GM21576 (cell line): Measurements from ENCODE around the gene ZFPM1.
"Not testable (repeated sequence)": the region's sequence is repeated elsewhere in the genome, so short reads cannot be mapped to it uniquely, and the experiment has no call there.

ENCODE experiments used
- ATAC-seq: cut with Tn5 transposase; IDR thresholded peaks from one replicate; pipeline ENCODE4 v1.9.1; 2021; ENCODE audit warnings: mild to moderate bottlenecking, moderate library complexity; ENCODE audit not compliant: unreplicated experiment

The ZFPM1 gene

DNA sequence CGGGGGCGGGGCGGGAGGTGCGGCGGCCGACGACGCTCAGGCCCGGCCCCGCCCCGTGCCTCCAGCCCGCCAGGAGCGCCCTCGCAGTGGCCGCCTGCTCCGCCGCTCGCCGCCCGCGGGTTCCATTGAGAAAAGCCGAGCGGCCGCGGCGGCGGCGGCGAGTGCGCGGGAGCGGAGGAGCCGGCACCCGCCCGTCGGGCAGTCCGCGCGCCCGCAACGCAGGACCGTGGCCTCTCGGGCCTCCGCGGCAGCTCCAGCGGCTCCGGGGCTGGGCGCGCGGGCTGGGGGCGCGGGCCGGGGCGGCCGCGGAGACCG lies at the start of gene ZFPM1:
Gene ZFPM1 (plus strand): TSS at position 64 of the 315 bp plus-strand sequence. CDS start 359 bp downstream, outside the sequence.
- no peak for ATAC-seq

DNA sequence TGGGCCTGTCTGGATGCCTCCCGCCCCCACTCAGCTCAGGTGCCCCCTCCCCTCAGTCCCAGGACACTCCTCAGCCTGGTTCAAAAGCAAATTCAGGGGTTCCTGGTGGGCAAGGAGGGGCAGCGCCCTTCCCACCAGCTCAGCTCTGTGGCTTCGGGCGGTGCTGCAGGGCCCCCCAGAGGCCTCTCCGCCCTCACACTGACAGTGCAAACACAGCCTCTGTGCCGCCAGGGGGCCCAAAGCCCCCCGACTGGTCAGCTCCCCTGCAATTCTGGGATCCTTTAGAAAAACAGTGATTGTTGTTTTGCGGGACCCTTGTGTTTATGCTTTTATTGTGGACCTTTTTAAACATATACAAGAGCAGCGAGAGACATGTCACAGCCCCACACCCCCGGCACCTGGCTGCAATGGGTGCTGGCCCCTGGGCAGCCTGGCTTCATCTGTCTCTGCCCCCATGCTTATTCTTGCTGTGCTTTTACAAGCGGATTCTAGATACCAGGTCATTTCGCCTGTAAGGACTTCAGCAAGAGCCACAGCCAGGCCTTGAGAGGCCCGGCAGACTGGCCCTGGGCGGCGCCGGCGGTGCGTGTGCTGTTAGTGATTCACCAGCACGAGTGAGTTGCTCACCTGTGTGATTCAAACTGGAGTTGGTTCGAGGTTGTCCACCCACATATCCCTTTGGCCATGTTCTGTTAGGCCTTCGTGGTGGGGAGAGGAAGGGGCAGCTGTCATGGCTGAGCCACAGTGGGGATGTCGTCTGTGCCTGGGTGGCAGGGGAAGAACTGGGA lies 49.1 kb upstream of the ZFPM1 start:
- ATAC-seq = no peak

DNA sequence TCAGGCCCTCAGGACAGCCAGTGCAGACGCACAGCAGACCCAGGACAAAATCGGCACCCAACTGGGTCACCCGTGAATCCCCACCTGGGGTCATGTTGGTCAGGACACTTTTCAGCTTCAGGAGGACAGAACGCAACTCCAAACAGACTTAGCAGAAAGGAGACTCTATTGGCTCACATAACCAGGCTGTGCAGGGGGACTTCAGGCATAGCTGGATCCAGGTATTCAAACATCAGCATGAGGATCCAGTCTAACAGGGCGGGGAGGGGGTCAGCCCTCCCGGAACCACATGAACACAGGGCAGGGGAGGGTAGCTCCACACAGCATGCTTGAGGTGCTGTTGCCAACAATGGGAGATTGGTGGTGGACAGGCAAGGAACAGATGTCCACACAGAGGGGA lies 48.3 kb upstream of the ZFPM1 start:
- ATAC-seq = no peak

- no peak for ATAC-seq
Measured at GRCh38 chr16:88405216-88406060, 47.6 kb upstream of the ZFPM1 start.

DNA sequence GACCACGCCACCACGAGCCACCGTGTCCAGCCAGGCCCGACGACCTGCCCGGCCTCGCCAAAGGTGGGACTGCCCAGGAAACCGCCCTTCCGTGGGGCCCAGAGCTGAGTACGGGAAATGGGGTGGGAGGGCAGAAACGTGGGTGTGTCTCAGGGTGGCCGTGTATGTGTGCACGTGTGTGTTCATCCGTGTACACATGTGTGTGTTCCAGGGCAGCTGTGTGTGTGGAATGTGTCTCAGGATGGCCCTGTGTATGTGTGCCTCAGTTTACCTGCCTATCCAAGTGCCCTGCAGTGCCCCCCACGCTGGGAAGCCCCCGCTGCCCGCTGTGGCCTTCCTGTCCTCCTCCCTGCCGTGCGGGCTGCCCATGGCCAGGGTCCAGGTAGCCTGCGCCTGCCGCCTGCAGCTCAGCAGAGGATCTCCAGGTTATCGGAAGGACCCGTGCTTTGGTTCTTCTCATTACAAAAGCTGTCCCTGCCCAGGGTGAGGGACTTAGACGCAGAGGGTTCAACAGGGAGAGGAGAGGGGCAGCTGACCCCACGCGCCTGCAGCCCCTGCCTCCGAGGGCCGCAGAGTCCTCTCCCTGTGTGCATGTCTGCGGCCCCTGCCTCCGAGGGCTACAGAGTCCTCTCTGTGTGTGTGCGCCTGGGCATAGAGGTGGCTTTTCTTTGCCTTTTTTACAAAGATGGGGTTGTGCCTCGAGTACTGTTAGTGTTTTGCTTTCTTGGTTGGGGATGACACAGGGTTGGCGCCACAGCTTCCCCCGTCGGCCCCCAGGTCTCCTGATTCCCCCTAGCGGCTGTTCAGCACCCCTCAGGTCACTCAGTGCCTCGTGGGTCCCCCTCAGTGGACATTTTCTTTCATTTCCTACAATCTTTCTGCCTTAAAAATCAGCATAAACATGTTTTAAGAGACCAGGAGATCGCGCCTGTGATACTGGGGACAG lies 46.7 kb upstream of the ZFPM1 start:
- no peak for ATAC-seq

DNA sequence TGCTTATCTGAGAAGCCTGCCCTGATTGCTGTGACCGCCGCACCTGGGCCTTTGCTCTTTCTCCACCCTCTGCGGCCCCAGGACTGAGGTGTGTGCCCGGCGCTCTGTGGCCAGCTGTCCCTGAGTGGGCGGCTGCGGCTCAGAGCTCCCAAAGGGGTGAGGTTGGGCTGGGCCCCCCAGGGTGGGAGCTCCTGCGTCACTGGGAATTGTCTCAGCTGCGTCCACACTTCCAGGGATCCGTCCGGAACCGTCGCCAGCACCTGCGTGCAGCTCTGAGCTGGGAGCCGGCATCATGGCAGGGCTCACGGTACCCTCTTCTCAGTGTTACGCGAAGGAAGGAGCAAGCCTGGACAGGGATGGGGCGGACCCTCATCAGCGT lies 46.0 kb upstream of the ZFPM1 start:
- no peak for ATAC-seq

- no peak for ATAC-seq
Measured at GRCh38 chr16:88407807-88408206, 45.3 kb upstream of the ZFPM1 start.

GRCh38 chr16:88408561-88409142 lies 44.4 kb upstream of the ZFPM1 start:
- ATAC-seq = no peak

DNA sequence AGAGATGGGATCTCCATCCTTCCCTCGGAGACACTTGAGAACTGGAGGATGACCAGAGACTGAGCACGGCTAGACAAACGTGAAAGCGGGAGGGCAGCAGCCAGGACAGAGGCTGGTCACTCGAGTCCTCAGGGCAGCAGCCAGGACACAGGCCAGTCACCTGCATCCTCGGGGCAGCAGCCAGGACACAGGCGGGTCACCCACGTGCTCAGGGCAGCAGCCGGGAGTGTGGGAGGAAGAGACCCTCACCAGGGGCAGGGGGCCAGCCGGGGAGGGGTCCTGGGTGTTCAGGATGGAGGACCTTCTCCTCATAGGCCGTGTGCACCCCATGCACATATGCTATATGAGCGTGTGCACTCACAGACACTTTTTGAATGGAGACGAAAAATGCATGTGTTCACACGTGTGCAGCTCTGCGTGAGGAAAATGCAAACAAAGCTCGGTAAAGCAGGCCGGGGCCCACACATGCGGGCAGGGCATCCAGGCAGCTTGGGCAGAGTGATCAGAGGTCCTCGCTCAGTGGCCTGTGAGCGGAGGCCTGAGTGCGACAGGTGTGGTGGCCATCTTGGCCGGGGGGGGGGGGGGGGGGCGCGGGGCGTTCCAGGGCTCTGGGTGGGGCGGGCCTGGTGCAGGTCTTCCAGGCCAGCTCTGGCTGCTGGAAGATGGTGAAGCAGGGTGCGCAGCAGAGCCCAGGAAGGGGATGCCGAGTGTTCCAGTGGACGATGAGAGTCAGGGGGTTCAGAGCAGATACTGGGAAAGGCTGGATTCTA lies 43.6 kb upstream of the ZFPM1 start:
- ATAC-seq = no peak

- ATAC-seq = not testable (repeated sequence)
Measured at GRCh38 chr16:88410297-88410968, 42.6 kb upstream of the ZFPM1 start.

DNA sequence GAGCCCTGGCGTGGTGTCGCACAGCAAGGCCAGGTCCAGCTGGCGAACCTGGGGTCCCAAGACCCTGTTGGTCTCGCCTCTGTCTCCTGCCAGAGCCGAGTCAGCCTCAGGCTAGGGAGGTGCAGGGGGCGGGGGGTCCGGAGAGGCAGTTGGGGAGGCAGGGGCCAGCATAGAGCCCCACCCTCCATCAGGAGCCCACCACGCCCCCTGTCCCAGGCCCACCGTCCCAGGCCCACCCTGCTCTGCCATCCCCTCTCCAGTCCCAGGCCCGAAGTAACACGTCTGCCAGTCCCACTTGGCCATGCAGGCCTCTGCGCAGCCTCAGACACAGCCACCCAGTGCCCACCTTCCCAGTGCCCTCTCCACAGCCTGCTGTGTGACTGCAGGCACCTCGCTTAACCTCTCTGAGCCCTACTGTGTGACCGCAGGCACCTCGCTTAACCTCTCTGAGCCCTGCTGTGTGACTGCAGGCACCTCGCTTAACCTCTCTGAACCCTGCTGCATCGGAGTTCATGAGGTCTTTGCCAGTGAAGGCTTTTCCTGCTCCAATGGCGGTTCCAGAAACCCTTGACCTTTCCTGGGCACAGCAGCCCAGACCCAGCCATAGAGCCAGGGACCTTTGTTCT lies 41.0 kb upstream of the ZFPM1 start:
- ATAC-seq = no peak

DNA sequence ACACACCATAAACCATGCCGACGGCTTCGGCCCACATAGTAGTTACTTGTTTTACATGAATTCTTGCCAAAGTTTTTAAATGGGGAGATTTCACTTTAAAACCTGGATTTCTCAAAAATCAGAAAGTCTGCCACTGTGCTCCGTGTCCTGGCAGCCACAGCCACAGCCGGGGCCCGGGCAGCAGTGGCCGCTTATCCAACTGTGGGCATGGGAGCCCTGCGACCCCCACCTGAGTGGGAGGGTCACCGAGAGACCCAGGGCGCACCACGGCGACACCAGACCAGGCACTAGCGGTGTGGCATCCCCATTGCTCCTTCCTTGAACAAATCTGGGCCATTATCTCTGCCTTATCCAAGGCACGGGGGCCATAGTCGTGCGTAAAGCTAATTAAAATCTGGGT lies 40.3 kb upstream of the ZFPM1 start:
- ATAC-seq = no peak

DNA sequence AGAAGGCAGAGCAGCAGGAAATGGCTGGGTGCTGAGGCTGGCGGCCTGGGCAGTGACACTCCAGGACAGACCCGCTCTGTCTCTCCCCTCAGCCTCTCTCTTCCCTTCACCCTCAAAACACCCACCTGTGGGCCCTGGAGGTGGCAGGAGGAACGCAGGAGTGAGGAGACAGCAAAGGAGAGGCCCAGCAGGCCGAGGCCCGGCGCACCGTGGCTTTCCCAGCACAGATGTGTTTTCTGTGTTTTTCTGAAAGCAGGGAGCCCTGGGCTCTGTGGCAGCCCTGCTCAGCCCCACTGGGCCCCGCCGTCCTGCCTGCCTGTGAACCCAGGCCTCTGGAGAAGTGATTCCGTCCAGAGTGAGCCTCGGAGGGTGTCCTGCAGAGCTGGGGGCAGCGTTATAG lies 39.8 kb upstream of the ZFPM1 start:
- no peak for ATAC-seq

DNA sequence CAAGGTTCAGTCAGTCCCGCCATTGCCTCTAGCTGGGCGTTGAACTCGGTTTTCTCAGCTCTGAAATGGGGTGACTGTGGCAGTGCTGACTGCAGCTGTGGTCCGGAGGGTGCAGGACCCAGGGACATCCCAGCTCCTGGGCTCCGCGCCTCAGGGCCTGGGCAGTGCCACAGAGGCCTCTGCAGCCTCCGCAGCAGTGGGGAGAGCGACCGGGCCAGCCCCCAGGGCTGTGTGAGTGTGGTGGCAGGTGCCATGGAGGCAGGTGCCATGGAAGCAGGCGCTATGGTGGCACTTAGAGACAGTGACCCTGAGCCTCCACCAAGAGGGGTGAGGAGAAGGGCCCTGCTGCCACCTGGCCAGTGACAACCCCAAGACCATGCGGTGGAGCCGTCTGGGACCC lies 39.4 kb upstream of the ZFPM1 start:
- no peak for ATAC-seq

DNA sequence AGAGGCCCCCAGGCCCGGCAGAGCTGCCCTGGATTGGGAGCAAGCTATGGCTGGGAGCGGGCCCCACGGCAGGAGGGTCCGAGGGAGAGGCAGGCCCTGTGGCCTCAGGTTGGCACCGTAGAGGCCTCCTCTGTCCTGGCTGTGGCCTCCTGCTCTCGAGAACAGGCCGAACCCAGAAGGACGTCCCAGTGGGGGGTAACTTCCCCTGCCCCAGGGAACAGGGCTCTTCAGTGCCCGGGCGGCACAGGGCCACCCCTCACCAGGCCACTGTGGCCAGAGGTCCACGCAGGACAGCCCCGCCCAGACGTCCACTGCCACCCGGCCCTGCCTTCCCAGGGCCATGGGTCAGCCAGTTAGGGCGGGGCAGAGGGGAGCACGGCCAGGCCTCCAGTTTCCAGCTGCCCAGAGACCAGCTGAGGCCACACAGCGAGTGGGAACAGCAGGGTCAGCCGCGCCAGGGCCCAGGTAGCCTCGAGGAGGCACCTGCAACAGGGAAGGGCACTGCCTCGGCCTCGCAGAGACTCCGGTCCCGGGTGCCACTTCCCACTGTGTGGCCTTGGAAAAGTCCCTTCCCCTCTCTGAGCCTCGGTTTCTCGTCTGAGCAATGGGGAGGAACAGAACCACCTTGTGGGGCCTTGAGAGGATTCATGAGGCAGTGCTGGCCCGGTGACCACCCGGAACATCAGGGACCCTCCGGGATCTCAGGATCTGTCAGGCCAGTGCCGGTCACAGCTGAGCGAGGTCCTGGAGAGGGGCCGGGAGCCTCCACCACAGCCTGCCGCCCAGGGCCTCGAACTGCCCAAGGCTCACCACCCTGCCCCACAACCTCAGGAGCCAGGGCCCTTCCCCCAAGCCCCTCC lies 38.3 kb upstream of the ZFPM1 start:
- ATAC-seq = no peak

GRCh38 chr16:88415381-88415705 lies 37.7 kb upstream of the ZFPM1 start:
- no peak for ATAC-seq

GRCh38 chr16:88415713-88416323 lies 37.3 kb upstream of the ZFPM1 start:
- ATAC-seq = no peak

DNA sequence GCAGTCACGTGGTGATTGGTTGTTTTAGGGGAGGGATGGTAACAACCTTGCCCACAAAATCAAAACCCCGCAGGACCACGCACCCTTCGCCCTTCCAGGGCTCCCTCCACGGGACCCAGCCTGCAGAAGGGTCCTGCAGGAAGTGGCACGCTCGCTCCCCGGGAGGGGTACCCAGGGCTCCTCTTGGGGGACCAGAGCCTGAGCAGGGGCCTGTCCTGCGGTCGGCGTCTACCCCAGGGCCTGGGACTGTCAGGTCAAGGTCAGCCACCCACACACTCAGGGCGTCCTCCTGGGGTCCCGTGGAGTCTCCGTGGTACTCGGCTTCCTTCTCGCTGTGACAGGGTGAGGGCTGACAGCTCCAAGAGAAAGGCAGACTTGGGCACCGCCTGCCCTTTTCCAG lies 36.4 kb upstream of the ZFPM1 start:
- ATAC-seq = no peak
